Liver (tissue), 9 donors: ENCODE results near the gene RAB11A. TPM values are rescaled to one million over a fixed set of nuclear protein-coding genes. Genes with fewer than 3 reads are reported as not detected.

Experiments
- DNase-seq: peaks from one replicate; pipeline ENCODE4 v3.0.0-alpha.2; 2017; ENCODE audit warnings: low spot score
- H3K27ac ChIP-seq, 2 donors: one replicate each; pipeline ENCODE4 v1.7.0; 2013; ENCODE audit warnings: inconsistent platforms in 2 of 2, low read length in 2 of 2, control low read depth in 1 of 2, low read depth in 1 of 2, mild to moderate bottlenecking in 1 of 2
- H3K27me3 ChIP-seq, 4 donors: one replicate each; pipeline versions ENCODE4 v1.6.1 to v1.7.0; 2013; ENCODE audit warnings: low read length in 3 of 4, inconsistent platforms in 1 of 4, mild to moderate bottlenecking in 1 of 4, moderate library complexity in 1 of 4; ENCODE audit not compliant: control insufficient read depth in 4 of 4, insufficient read depth in 4 of 4
- H3K36me3 ChIP-seq, 4 donors: one replicate each; pipeline versions ENCODE4 v1.6.1 to v1.7.0; 2013; ENCODE audit warnings: low read length in 3 of 4, mild to moderate bottlenecking in 3 of 4, low read depth in 1 of 4, moderate library complexity in 1 of 4; ENCODE audit not compliant: control insufficient read depth in 4 of 4, insufficient read depth in 3 of 4
- H3K4me1 ChIP-seq, 4 donors: one replicate each; pipeline versions ENCODE4 v1.6.1 to v1.7.0; 2013; ENCODE audit warnings: low read length in 3 of 4, mild to moderate bottlenecking in 3 of 4, moderate library complexity in 1 of 4; ENCODE audit not compliant: control insufficient read depth in 4 of 4, insufficient read depth in 4 of 4
- H3K4me3 ChIP-seq, 3 donors: one replicate each; pipeline versions ENCODE4 v1.6.1 to v1.7.0; 2013; ENCODE audit warnings: low read length in 3 of 3, control low read depth in 1 of 3, low read depth in 1 of 3, mild to moderate bottlenecking in 1 of 3
- H3K9ac ChIP-seq, 2 donors: one replicate each; pipeline ENCODE4 v1.7.0; 2013; ENCODE audit warnings: low read length in 2 of 2, mild to moderate bottlenecking in 2 of 2, moderate library complexity in 2 of 2, control low read depth in 1 of 2, low read depth in 1 of 2
- H3K9me3 ChIP-seq, 4 donors: one replicate each; pipeline versions ENCODE4 v1.6.1 to v1.7.0; 2013; ENCODE audit warnings: low read length in 3 of 4; ENCODE audit not compliant: control insufficient read depth in 4 of 4
- CTCF ChIP-seq: fragments of 150-350 bp; IDR thresholded peaks from 2 replicates; pipeline ENCODE4 v1.5.1; 2017; ENCODE audit warnings: improper control_type of control experiment, low read depth, low read length; ENCODE audit not compliant: missing input control
- EGR1 ChIP-seq, 2 donors: IDR thresholded peaks; 2 replicates each; pipeline ENCODE4 v1.6.1; 2016 to 2018; ENCODE audit warnings: antibody characterized with exemption in 2 of 2, low read depth in 2 of 2
- FOXA1 ChIP-seq: IDR thresholded peaks from 2 replicates; pipeline ENCODE4 v1.6.1; 2016; ENCODE audit warnings: antibody characterized with exemption
- FOXA2 ChIP-seq: IDR thresholded peaks from 2 replicates; pipeline ENCODE4 v1.6.1; 2016; ENCODE audit warnings: antibody characterized with exemption
- GABPA ChIP-seq, 2 donors: IDR thresholded peaks in 1 of 2; conservative IDR thresholded peaks in 1 of 2; 2 replicates each; pipeline ENCODE4 v1.6.1; 2016; ENCODE audit warnings: antibody characterized with exemption in 2 of 2, mild to moderate bottlenecking in 1 of 2, moderate library complexity in 1 of 2
- HNF4A ChIP-seq, 2 donors: conservative IDR thresholded peaks; 2 replicates each; pipeline ENCODE4 v1.6.1; 2016; ENCODE audit warnings: antibody characterized with exemption in 2 of 2, mild to moderate bottlenecking in 2 of 2
- HNF4G ChIP-seq: IDR thresholded peaks from 2 replicates; pipeline ENCODE4 v1.6.1; 2016; ENCODE audit warnings: antibody characterized with exemption
- JUND ChIP-seq, 2 donors: IDR thresholded peaks; 2 replicates each; pipeline ENCODE4 v1.6.1; 2016; ENCODE audit warnings: antibody characterized with exemption in 2 of 2
- MAX ChIP-seq: IDR thresholded peaks from 2 replicates; pipeline ENCODE4 v1.6.1; 2016; ENCODE audit warnings: antibody characterized with exemption
- NR2F2 ChIP-seq: IDR thresholded peaks from 2 replicates; pipeline ENCODE4 v1.6.1; 2016; ENCODE audit warnings: antibody characterized with exemption
- RAD21 ChIP-seq, 2 donors: IDR thresholded peaks; 2 replicates each; pipeline ENCODE4 v1.6.1; 2016; ENCODE audit warnings: antibody characterized with exemption in 2 of 2, mild to moderate bottlenecking in 2 of 2
- REST ChIP-seq: IDR thresholded peaks from 2 replicates; pipeline ENCODE4 v1.6.1; 2016; ENCODE audit warnings: antibody characterized with exemption, mild to moderate bottlenecking
- RXRA ChIP-seq, 2 donors: IDR thresholded peaks; 2 replicates each; pipeline ENCODE4 v1.6.1; 2017 to 2018; ENCODE audit warnings: antibody characterized with exemption in 2 of 2, mild to moderate bottlenecking in 1 of 2
- SP1 ChIP-seq: IDR thresholded peaks from 2 replicates; pipeline ENCODE4 v1.6.1; 2018; ENCODE audit warnings: antibody characterized with exemption, mild to moderate bottlenecking
- TAF1 ChIP-seq: conservative IDR thresholded peaks from 2 replicates; pipeline ENCODE4 v1.6.1; 2016; ENCODE audit warnings: antibody characterized with exemption, mild to moderate bottlenecking
- YY1 ChIP-seq: IDR thresholded peaks from 2 replicates; pipeline ENCODE4 v1.6.1; 2016; ENCODE audit warnings: antibody characterized with exemption, mild to moderate bottlenecking
- WGBS: extraction: QIAGEN DNeasy Blood & Tissue Kit; methylation state at CpG from one replicate; pipeline ENCODE4 v1.1.7; 2013; 5-methylcytosine and 5-hydroxymethylcytosine counted together
- polyA plus RNA-seq, 2 donors: library from polyadenylated mRNA; stranded (reverse) in 1 of 2; unstranded in 1 of 2; fragments of 200-250 nt in 1 of 2; fragments of >200 nt in 1 of 2; fragmentation: Nextera tagmentation in 1 of 2; extraction: Ambion mirVana in 1 of 2; gene quantifications; one replicate each; pipeline versions ENCODE4 v1.2.1 to v1.2.3, GENCODE V29; 2013 to 2015
- total RNA-seq, 2 donors: library from RNA; depleted of rRNA; stranded (reverse); fragments of >200 nt; gene quantifications; one replicate each; pipeline ENCODE4 v1.2.3, GENCODE V29; 2014
- TF ChIP-seq, protein P1 (sequence below): IDR thresholded peaks from 2 replicates; pipeline ENCODE4 v1.6.1; 2016; ENCODE audit warnings: antibody characterized with exemption
- TF ChIP-seq, protein P2 (sequence below): IDR thresholded peaks from 2 replicates; pipeline ENCODE4 v1.6.1; 2016; ENCODE audit warnings: antibody characterized with exemption
- donor health status: healthy.
- donor health status: healthy.
- donor health status: healthy.
- donor health status: healthy.
- donor health status: healthy.

RAB11A gene
- total and polyA plus RNA-seq, 4 donors: 40.6 to 100 (median 81.7) TPM

GRCh38 chr15:65832549-65833364 lies 36.5 kb upstream of the RAB11A start:
- no peaks in the 10 kb centered on the region for H3K36me3 ChIP-seq
- no peaks in the 10 kb centered on the region for H3K27me3 ChIP-seq
- peak overlapping the region in 2 of 3 donors; percentile 18 to 62 for H3K4me3 ChIP-seq
- 4% methylated on average over 8 of the region's 8 CpGs for WGBS
- H3K27ac ChIP-seq: peak overlapping the region; percentile 84 to 92
- H3K9ac ChIP-seq: peak overlapping the region; percentile 61 to 90
- H3K9me3 ChIP-seq: no peaks in the 10 kb centered on the region
- peak; percentile 68 for DNase-seq
- peaks cover 11 to 27% (median 21%) of the 10 kb centered on the region in 4 donors for H3K4me1 ChIP-seq
- TF ChIP-seq, protein P1, sequence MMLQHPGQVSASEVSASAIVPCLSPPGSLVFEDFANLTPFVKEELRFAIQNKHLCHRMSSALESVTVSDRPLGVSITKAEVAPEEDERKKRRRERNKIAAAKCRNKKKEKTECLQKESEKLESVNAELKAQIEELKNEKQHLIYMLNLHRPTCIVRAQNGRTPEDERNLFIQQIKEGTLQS: peak; percentile 89
- TF ChIP-seq MAX (peak; percentile 99), CTCF (peak; percentile 24), GABPA (IDR thresholded peaks at IDR 0.05 in 1 of 2, conservative IDR thresholded peaks at IDR 0.05 in 1 of 2) (peak; percentile 45 to 76), SP1 (peak; percentile 98), HNF4A (conservative IDR thresholded peaks at IDR 0.05) (peak; percentile 84 to 92), NR2F2 (peak; percentile 52), RAD21 (IDR thresholded peaks at IDR 0.05) (peak; percentile 54 to 64), YY1 (peak; percentile 94), TAF1 (peak; percentile 45), EGR1 (IDR thresholded peaks at IDR 0.05; ENCODE audit: low read depth in 2 of 2) (peak; percentile 87 to 98), HNF4G (peak; percentile 70), RXRA (IDR thresholded peaks at IDR 0.05) (peak; percentile 86 to 94), REST (peak; percentile 91), FOXA1 (peak; percentile 99), FOXA2 (peak; percentile 99), JUND (IDR thresholded peaks at IDR 0.05) (peak; percentile 99)
- TF ChIP-seq, protein P2, sequence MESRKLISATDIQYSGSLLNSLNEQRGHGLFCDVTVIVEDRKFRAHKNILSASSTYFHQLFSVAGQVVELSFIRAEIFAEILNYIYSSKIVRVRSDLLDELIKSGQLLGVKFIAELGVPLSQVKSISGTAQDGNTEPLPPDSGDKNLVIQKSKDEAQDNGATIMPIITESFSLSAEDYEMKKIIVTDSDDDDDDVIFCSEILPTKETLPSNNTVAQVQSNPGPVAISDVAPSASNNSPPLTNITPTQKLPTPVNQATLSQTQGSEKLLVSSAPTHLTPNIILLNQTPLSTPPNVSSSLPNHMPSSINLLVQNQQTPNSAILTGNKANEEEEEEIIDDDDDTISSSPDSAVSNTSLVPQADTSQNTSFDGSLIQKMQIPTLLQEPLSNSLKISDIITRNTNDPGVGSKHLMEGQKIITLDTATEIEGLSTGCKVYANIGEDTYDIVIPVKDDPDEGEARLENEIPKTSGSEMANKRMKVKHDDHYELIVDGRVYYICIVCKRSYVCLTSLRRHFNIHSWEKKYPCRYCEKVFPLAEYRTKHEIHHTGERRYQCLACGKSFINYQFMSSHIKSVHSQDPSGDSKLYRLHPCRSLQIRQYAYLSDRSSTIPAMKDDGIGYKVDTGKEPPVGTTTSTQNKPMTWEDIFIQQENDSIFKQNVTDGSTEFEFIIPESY: peak; percentile 93
